ENCODE results near the gene WWTR1. TPM values are rescaled to one million over a fixed set of nuclear protein-coding genes. Genes with fewer than 3 reads are reported as not detected.

The WWTR1 gene
- total RNA-seq, 1 experiment from 2014 or later: 73.5 TPM

DNA sequence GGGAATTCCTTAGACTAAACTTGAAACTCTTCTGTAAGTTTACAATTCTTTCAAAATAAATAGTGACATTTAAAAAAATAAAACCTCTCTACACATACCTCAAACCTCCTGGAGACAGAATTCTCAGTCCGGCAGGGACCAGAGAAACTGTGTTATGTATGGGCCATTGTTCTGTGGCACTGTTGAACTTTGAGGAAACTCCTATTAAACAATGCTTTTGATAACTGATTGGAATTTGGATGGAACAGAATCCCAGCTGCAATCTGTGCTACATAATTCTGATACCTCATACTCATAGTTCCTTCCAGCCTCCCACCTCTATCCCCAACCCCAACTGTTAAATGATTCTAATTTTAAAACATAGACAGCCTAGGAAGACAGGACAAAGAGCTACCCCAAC is 98.3 kb downstream of the WWTR1 start:
- 0 out of 2 replicates have a peak, but pooled peaks cover 12% of the 10 kb centered on the region for H3K4me1 ChIP-seq (replicated peaks; ENCODE audit: insufficient read depth)
- CTCF ChIA-PET: interaction anchor here (1.0 kb wide), 1 partner anchor 11 kb away, joined by 3 read pairs; no protein-coding TSS in a partner anchor

DNA sequence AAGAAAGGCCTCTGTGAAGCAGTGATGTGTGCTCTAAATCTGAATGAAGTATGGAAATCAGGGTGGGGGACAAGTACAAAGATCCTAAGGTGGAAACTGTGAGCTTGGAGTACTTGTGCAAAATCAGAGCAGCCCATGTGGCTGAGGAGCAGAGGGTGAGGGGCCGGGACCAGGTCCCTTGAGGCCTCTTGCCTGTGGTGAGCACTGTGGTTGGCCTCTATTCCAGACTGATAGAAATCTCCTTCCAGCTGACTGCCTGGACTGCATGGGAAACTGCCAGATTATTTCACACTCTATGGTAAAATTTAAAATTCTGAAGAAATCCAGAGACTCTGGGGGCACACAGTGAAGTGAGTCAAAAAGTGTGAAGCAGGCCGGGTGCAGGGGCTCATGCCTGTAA is 101.9 kb downstream of the WWTR1 start:
- Histone ChIP-seq H3K36me3 (ENCODE audit: low read depth) (0 out of 2 replicates have a peak, but pooled peaks cover 7% of the 10 kb centered on the region), H3K4me3 (no peak overlapping the region), H3K9me2 (ENCODE audit: insufficient read depth) (no peaks in the 10 kb centered on the region), H3K27ac (no peak overlapping the region), H3K27me3 (ENCODE audit: insufficient read depth, low read depth) (no peaks in the 10 kb centered on the region), H2AFZ (no peak overlapping the region), H3K4me1 (replicated peaks; ENCODE audit: insufficient read depth) (0 out of 2 replicates have a peak, but pooled peaks cover 13% of the 10 kb centered on the region), H3K9me3 (ENCODE audit: insufficient read depth, low read depth) (no peaks in the 10 kb centered on the region), H3F3A (ENCODE audit: insufficient read depth, low read depth) (no peaks in the 10 kb centered on the region; the same call in 1 of the 2 replicates), H3K4me2 (no peak overlapping the region), H3K79me2 (ENCODE audit: low read depth) (peaks cover 58% of the 10 kb centered on the region), H4K20me1 (ENCODE audit: insufficient read depth) (peaks cover 7% of the 10 kb centered on the region; the same call in 1 of the 2 replicates)
- no TSS peak for BruUV-seq (replicated peaks)
- intact Hi-C loops (cut with micrococcal nuclease; ENCODE audit: unreplicated experiment): no loop called here
- ChIA-PET POLR2A (ENCODE audit: unreplicated experiment) (interaction anchor here (0.6 to 0.7 kb wide), 2 partner anchors 32 to 102 kb away, joined by 3 to 8 read pairs; partner anchors contain the start of gene WWTR1), CTCF (no interaction called here)
- DNase-seq: no peak
- TF ChIP-seq EZH2 (IDR thresholded peaks at IDR 0.05; ENCODE audit: low read depth) (no peak), CTCF (conservative IDR thresholded peaks at IDR 0.05) (no peak)

More for the DNA sequence above, 98.3 kb downstream of the WWTR1 start:
- H4K20me1 ChIP-seq (ENCODE audit: insufficient read depth): peaks cover 10% of the 10 kb centered on the region; the same call in 1 of the 2 replicates
- H3F3A ChIP-seq (ENCODE audit: insufficient read depth, low read depth): no peaks in the 10 kb centered on the region; the same call in 1 of the 2 replicates
- H3K36me3 ChIP-seq (ENCODE audit: low read depth): 0 out of 2 replicates have a peak, but pooled peaks cover 7% of the 10 kb centered on the region
- POLR2A ChIA-PET (ENCODE audit: unreplicated experiment): no interaction called here
- DNase-seq: no peak
- no peaks in the 10 kb centered on the region for H3K9me3 ChIP-seq (ENCODE audit: insufficient read depth, low read depth)
- H3K27ac ChIP-seq: no peak overlapping the region
- no peaks in the 10 kb centered on the region for H3K9me2 ChIP-seq (ENCODE audit: insufficient read depth)
- H2AFZ ChIP-seq: no peak overlapping the region
- no TSS peak for BruUV-seq (replicated peaks)
- no peak for TF ChIP-seq CTCF (conservative IDR thresholded peaks at IDR 0.05)
- no peak for TF ChIP-seq EZH2 (IDR thresholded peaks at IDR 0.05; ENCODE audit: low read depth)
- intact Hi-C loops (cut with micrococcal nuclease; ENCODE audit: unreplicated experiment): no loop called here
- no peak overlapping the region for H3K4me2 ChIP-seq
- no peak overlapping the region for H3K4me3 ChIP-seq
- H3K27me3 ChIP-seq (ENCODE audit: insufficient read depth, low read depth): no peaks in the 10 kb centered on the region
- H3K79me2 ChIP-seq (ENCODE audit: low read depth): peaks cover 66% of the 10 kb centered on the region

DNA sequence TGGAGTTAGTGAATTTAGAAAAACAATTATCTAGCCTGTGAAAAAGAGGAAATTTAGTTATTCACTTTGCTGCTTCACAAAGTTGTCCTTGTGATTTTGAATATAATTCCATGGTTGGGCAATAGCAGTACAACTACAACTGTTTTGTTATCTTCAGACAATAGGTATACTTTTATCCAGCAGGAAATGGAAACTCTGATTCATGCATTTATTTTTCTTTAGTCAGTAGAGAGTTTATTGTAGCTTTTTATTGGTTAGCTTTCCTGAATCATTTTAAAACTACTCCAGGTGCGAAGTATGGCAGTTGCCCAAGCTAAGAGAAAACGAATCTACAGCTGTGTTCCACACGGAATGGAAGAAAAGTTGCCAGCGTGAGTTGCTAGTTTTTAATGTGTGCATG is 103.0 kb downstream of the WWTR1 start:
- intact Hi-C loops (cut with micrococcal nuclease; ENCODE audit: unreplicated experiment): no loop called here
- no TSS peak for BruUV-seq (replicated peaks)
- Histone ChIP-seq H3K27me3 (ENCODE audit: insufficient read depth, low read depth) (no peaks in the 10 kb centered on the region), H3K9me2 (ENCODE audit: insufficient read depth) (no peaks in the 10 kb centered on the region), H3K4me3 (no peak overlapping the region), H3K4me1 (replicated peaks; ENCODE audit: insufficient read depth) (0 out of 2 replicates have a peak, but pooled peaks cover 13% of the 10 kb centered on the region), H2AFZ (no peak overlapping the region), H3K4me2 (no peak overlapping the region), H3K79me2 (ENCODE audit: low read depth) (peaks cover 59% of the 10 kb centered on the region), H3F3A (ENCODE audit: insufficient read depth, low read depth) (no peaks in the 10 kb centered on the region; the same call in 1 of the 2 replicates), H3K27ac (peak overlapping the region; percentile 27; the same call in 1 of the 2 replicates), H3K9me3 (ENCODE audit: insufficient read depth, low read depth) (no peaks in the 10 kb centered on the region), H3K36me3 (ENCODE audit: low read depth) (no peaks in the 10 kb centered on the region), H4K20me1 (ENCODE audit: insufficient read depth) (no peaks in the 10 kb centered on the region)
- ChIA-PET POLR2A (ENCODE audit: unreplicated experiment) (interaction anchor here (0.6 kb wide), 1 partner anchor 188 kb away, joined by 7 read pairs; no protein-coding TSS in a partner anchor), CTCF (interaction anchor here (0.9 kb wide), 2 partner anchors 24 to 26 kb away, joined by 3 to 5 read pairs; no protein-coding TSS in a partner anchor)
- no peak for TF ChIP-seq CTCF (conservative IDR thresholded peaks at IDR 0.05)
- no peak for TF ChIP-seq EZH2 (IDR thresholded peaks at IDR 0.05; ENCODE audit: low read depth)
- DNase-seq: peak in 1 of 2 experiments; percentile 50
